NB4 (cell line): ENCODE results near the gene MFSD2B.

ENCODE experiments used
- CTCF ChIP-seq: IDR thresholded peaks from one replicate; pipeline ENCODE4 v1.5.1; 2012; ENCODE audit warnings: low read depth, low read length
- MAX ChIP-seq: IDR thresholded peaks from 2 replicates; pipeline ENCODE4 v1.6.1; 2011; ENCODE audit warnings: low read depth, low read length
- MYC ChIP-seq: IDR thresholded peaks from 2 replicates; pipeline ENCODE4 v1.6.1; 2011; ENCODE audit warnings: low read depth, low read length
- POLR2A ChIP-seq: IDR thresholded peaks from 2 replicates; pipeline ENCODE4 v1.6.1; 2011; ENCODE audit warnings: mild to moderate bottlenecking; ENCODE audit not compliant: insufficient read length; ENCODE audit errors: extremely low read depth

GRCh38 chr2:24017711-24018110, 7.8 kb downstream of the MFSD2B start:
- TF ChIP-seq MAX: no peak
- TF ChIP-seq CTCF: no peak
- no peak for TF ChIP-seq MYC
- no peak for TF ChIP-seq POLR2A
